HepG2 (cell line): ENCODE data around the gene ASCC3. TPM values are rescaled to one million over a fixed set of nuclear protein-coding genes. Genes with fewer than 3 reads are reported as not detected.

Experiments
- ATAC-seq: fragments of 200-7000 bp; cut with Tn5 transposase; 3 replicates; pipeline ENCODE4 v1.9.1; 2020; ENCODE audit warnings: mild to moderate bottlenecking, moderate library complexity
- BruUV-seq: library from RNA; stranded (reverse); fragments of 400-500 nt; replicated peaks from 2 replicates; lab custom pipeline; 2021; lab: Mats Ljungman, UMichigan
- CTCF ChIA-PET: fragments of 300-600 bp; formaldehyde crosslinking; extraction: SDS; loops from one replicate; lab custom pipeline; 2021; ENCODE audit warnings: low total read pairs, inconsistent platforms, low intra/inter-chr PET ratio; lab: Yijun Ruan, JAX
- POLR2A ChIA-PET: fragments of 350-600 bp; sonication (Branson Sonifier 250); formaldehyde crosslinking; loops from one replicate; lab custom pipeline; 2020; ENCODE audit warnings: antibody characterized with exemption, inconsistent platforms; lab: Yijun Ruan, JAX
- DNase-seq: peaks from one replicate; pipeline ENCODE4 v3.0.0-alpha.2; 2015; ENCODE audit warnings: low spot score
- FAIRE-seq: peaks from 3 replicates; lab custom pipeline; 2011; peaks lifted over from hg19 to GRCh38; lab: Jason Lieb, UNC
- H2AFZ ChIP-seq: one replicate; pipeline ENCODE4 v1.6.1; 2011; ENCODE audit warnings: low read length, inconsistent platforms
- H3K27ac ChIP-seq: fragments of 300-600 bp; 3 replicates; pipeline ENCODE4 v1.8.0; 2011; ENCODE audit warnings: mixed run types, mild to moderate bottlenecking, mixed read lengths, low read length, inconsistent platforms; ENCODE audit not compliant: insufficient read depth; ENCODE audit errors: extremely low read length
- H3K27me3 ChIP-seq, 2 experiments: fragments of 200-600 bp in 1 of 2; 2 replicates in 1 of 2; 3 replicates in 1 of 2; pipeline versions ENCODE4 v1.6.0 to v1.8.0; 2011; ENCODE audit warnings: low read length in 2 of 2, mild to moderate bottlenecking in 2 of 2, moderate library complexity in 2 of 2, inconsistent platforms in 1 of 2; ENCODE audit not compliant: insufficient read depth in 2 of 2, control insufficient read depth in 1 of 2
- H3K36me3 ChIP-seq, 2 experiments: fragments of 200-600 bp in 1 of 2; replicated peaks in 1 of 2; 2 replicates in 1 of 2; 3 replicates in 1 of 2; pipeline versions ENCODE4 v1.5.1 to v1.8.0; 2011; ENCODE audit warnings: low read length in 2 of 2, inconsistent platforms in 1 of 2; ENCODE audit not compliant: insufficient read depth in 2 of 2, control insufficient read depth in 1 of 2
- H3K4me1 ChIP-seq: 2 replicates; pipeline ENCODE4 v1.5.1; 2012; ENCODE audit warnings: low read length, inconsistent platforms; ENCODE audit not compliant: insufficient read depth
- H3K4me2 ChIP-seq: 2 replicates; pipeline ENCODE4 v1.6.0; 2011; ENCODE audit warnings: low read depth, low read length, inconsistent platforms
- H3K4me3 ChIP-seq, 3 experiments: fragments of 200-600 bp in 1 of 3; sonication (generic), shearing (Covaris generic) in 1 of 3; replicated peaks in 1 of 3; 2 replicates each; pipeline ENCODE4 v1.5.1; 2011 to 2016; ENCODE audit warnings: low read length in 3 of 3, inconsistent platforms in 2 of 3, low read depth in 2 of 3, mild to moderate bottlenecking in 2 of 3, control low read depth in 1 of 3, mixed read lengths in 1 of 3; ENCODE audit not compliant: insufficient read depth in 1 of 3
- H3K79me2 ChIP-seq: one replicate; pipeline ENCODE4 v1.6.1; 2011; ENCODE audit warnings: low read length, inconsistent platforms; ENCODE audit not compliant: insufficient read depth
- H3K9ac ChIP-seq: 2 replicates; pipeline ENCODE4 v1.6.0; 2011; ENCODE audit warnings: mild to moderate bottlenecking, low read depth, low read length, inconsistent platforms; ENCODE audit not compliant: insufficient read depth
- H3K9me3 ChIP-seq: 2 replicates; pipeline ENCODE4 v1.5.1; 2012; ENCODE audit warnings: mild to moderate bottlenecking, low read length
- H4K20me1 ChIP-seq: 2 replicates; pipeline ENCODE4 v1.6.0; 2011; ENCODE audit warnings: inconsistent platforms, mild to moderate bottlenecking, low read length, moderate library complexity; ENCODE audit not compliant: insufficient read depth
- ATF1 ChIP-seq: IDR thresholded peaks from 2 replicates; pipeline ENCODE4 v1.6.1; 2016; ENCODE audit warnings: mild to moderate bottlenecking, control low read depth
- MAFK ChIP-seq, 2 experiments: IDR thresholded peaks in 1 of 2; conservative IDR thresholded peaks in 1 of 2; 2 replicates each; pipeline ENCODE4 v1.6.1; 2011; ENCODE audit warnings: improper control_type of control experiment in 2 of 2, low read length in 2 of 2
- SOX13 ChIP-seq, 3 experiments: fragments of 450-650 bp in 1 of 3; sonication (generic) in 1 of 3; formaldehyde crosslinking in 1 of 3; IDR thresholded peaks in 2 of 3; conservative IDR thresholded peaks in 1 of 3; 2 replicates each; pipeline versions ENCODE4 v1.5.0 to v1.6.1; 2016 to 2020; ENCODE audit warnings: antibody characterized with exemption in 1 of 3, mild to moderate bottlenecking in 1 of 3, missing compliant biosample characterization in 1 of 3, missing genetic modification reagents in 1 of 3, moderate library complexity in 1 of 3
- in situ Hi-C: cut with HindIII; loops from 2 replicates; pipeline ENCODE4 v1.10.0; 2017; ENCODE audit warnings: low pct_unique_long_range_greater_than_20kb; ENCODE audit not compliant: extremely low pct_ligation_motif_present
- intact Hi-C: fragments of 100-400 bp; cut with micrococcal nuclease; formaldehyde crosslinking; loops from one replicate; pipeline ENCODE4 v1.10.0; 2022; ENCODE audit not compliant: unreplicated experiment
- polyA plus RNA-seq, 8 experiments: library from polyadenylated mRNA; depleted of rRNA in 3 of 8; stranded (reverse) in 7 of 8; unstranded in 1 of 8; fragments of >200 nt; fragmentation: Illumina TruSeq in 4 of 8; extraction: Trizol in 4 of 8; gene quantifications; 2 replicates each; pipeline versions ENCODE4 v1.2.1 to v1.2.3, GENCODE V29; 2011 to 2016; ENCODE audit warnings: low read depth in 4 of 8, missing spikeins in 1 of 8, mixed read lengths in 1 of 8; ENCODE audit not compliant: insufficient read depth in 1 of 8
- total RNA-seq, 5 experiments: library from RNA; depleted of rRNA; stranded (reverse); fragments of >200 nt; fragmentation: Illumina TruSeq; extraction: Trizol; gene quantifications; 2 replicates each; pipeline ENCODE4 v1.2.3, GENCODE V29; 2016; ENCODE audit warnings: low read depth in 1 of 5
- TF ChIP-seq, protein P1 (sequence below): sonication (generic); formaldehyde crosslinking; IDR thresholded peaks from 2 replicates; pipeline ENCODE4 v1.5.0; 2020; ENCODE audit warnings: missing genetic modification reagents

ASCC3 gene
- total and polyA plus RNA-seq, 2 of the 13 experiments (the other 11 are each of a cell fraction or from before 2014, with no cell fraction given) = 23.1 to 55.7 TPM

GRCh38 chr6:100877851-100878250 is 3.3 kb downstream of the ASCC3 start:
- ATAC-seq (no peak), DNase-seq (no peak), FAIRE-seq (no peak)
- CTCF ChIA-PET = no interaction called here
- Histone ChIP-seq H3K79me2 (peaks cover 77% of the 10 kb centered on the region), H3K4me2 (peak overlapping the region; percentile 28), H3K9me3 (no peaks in the 10 kb centered on the region), H3K27ac (no peak overlapping the region), H3K9ac (no peak overlapping the region), H3K4me1 (peaks cover 68% of the 10 kb centered on the region), H3K27me3 (peaks cover 0 to 2% of the 10 kb centered on the region in 2 experiments; a peak in 1 of 5 replicates), H3K36me3 (peaks cover 0 to 4% of the 10 kb centered on the region in 2 experiments; a peak in 1 of 5 replicates), H4K20me1 (peaks cover 14% of the 10 kb centered on the region; the same call in 1 of the 2 replicates), H2AFZ (no peak overlapping the region), H3K4me3 (no peak overlapping the region; a peak in 1 of 6 replicates)
- POLR2A ChIA-PET = no interaction called here
- intact Hi-C loops (no loop called here), in situ Hi-C loops (no loop called here)
- TF ChIP-seq, protein P1, sequence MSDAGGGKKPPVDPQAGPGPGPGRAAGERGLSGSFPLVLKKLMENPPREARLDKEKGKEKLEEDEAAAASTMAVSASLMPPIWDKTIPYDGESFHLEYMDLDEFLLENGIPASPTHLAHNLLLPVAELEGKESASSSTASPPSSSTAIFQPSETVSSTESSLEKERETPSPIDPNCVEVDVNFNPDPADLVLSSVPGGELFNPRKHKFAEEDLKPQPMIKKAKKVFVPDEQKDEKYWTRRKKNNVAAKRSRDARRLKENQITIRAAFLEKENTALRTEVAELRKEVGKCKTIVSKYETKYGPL (CRISPR knock-in tag) = no peak
- no peak for TF ChIP-seq ATF1 (CRISPR knock-in tag)
- no TSS peak for BruUV-seq

GRCh38 chr6:100876251-100876650 is 4.9 kb downstream of the ASCC3 start:
- Histone ChIP-seq H3K9me3 (no peaks in the 10 kb centered on the region), H3K36me3 (peaks cover 0 to 8% of the 10 kb centered on the region in 2 experiments; a peak in 1 of 5 replicates), H3K9ac (no peak overlapping the region), H3K4me2 (no peak overlapping the region), H3K27ac (no peak overlapping the region), H3K4me3 (no peak overlapping the region), H3K27me3 (peaks cover 0 to 2% of the 10 kb centered on the region in 2 experiments; a peak in 1 of 5 replicates), H2AFZ (no peak overlapping the region), H3K4me1 (peaks cover 58% of the 10 kb centered on the region), H3K79me2 (peaks cover 88% of the 10 kb centered on the region), H4K20me1 (peaks cover 14% of the 10 kb centered on the region)
- in situ Hi-C loops (no loop called here), intact Hi-C loops (no loop called here)
- BruUV-seq = no TSS peak
- DNase-seq (no peak), ATAC-seq (no peak), FAIRE-seq (no peak)
- CTCF ChIA-PET = no interaction called here
- POLR2A ChIA-PET = no interaction called here
- TF ChIP-seq MAFK (conservative IDR thresholded peaks at IDR 0.05 in 1 of 2, IDR thresholded peaks at IDR 0.05 in 1 of 2; ENCODE audit: low read length in 2 of 2) = no peak
- TF ChIP-seq SOX13 (IDR thresholded peaks at IDR 0.05) = no peak
- TF ChIP-seq SOX13 (CRISPR knock-in tag; conservative IDR thresholded peaks at IDR 0.05 in 1 of 2, IDR thresholded peaks at IDR 0.05 in 1 of 2) = peak in 1 of 2 experiments; percentile 58; a peak in 2 of 4 replicates
